GM12874 (cell line): ENCODE data around the gene LAMC1.

ENCODE experiments used
- CTCF ChIP-seq: IDR thresholded peaks from 2 replicates; pipeline ENCODE4 v1.5.1; 2011; ENCODE audit warnings: low read depth, mild to moderate bottlenecking, control low read depth, low read length, moderate library complexity; ENCODE audit not compliant: insufficient read depth

Gene LAMC1

GRCh38 chr1:183023146-183023600, at the start of gene LAMC1:
Gene LAMC1 (plus strand): TSS chr1:183023420. CDS start chr1:183023717, 297 bp downstream.
- TF ChIP-seq CTCF: peak; percentile 17; the same call in 1 of the 2 replicates

GRCh38 chr1:182974506-182975191, 48.6 kb upstream of the LAMC1 start:
- TF ChIP-seq CTCF: no peak

- no peak for TF ChIP-seq CTCF
Observed at GRCh38 chr1:182977480-182977879, 45.7 kb upstream of the LAMC1 start.

GRCh38 chr1:182978151-182978853, 44.9 kb upstream of the LAMC1 start:
- no peak for TF ChIP-seq CTCF

- no peak for TF ChIP-seq CTCF
Observed at GRCh38 chr1:182984138-182984537, 39.1 kb upstream of the LAMC1 start.

GRCh38 chr1:182984621-182985020, 38.6 kb upstream of the LAMC1 start:
- no peak for TF ChIP-seq CTCF

- TF ChIP-seq CTCF: no peak
Observed at GRCh38 chr1:182985876-182986275, 37.3 kb upstream of the LAMC1 start.
